ENCODE results near the gene WASF2.
A peak's percentile ranks its signal among the peaks of the same experiment; 100 is the strongest.

- TF ChIP-seq CTCF (IDR thresholded peaks at IDR 0.05) (peak; percentile 35 to 68 (median 46)), POLR2A (IDR thresholded peaks at IDR 0.05) (peak in 2 of 4 donors; percentile 7 to 26)
Measured at GRCh38 chr1:27392096-27392777, 97.7 kb downstream of the WASF2 start, which contains the start of gene GPR3.

Measured in esophagus squamous epithelium (tissue), 4 donors.